Stimulated activated CD4-positive, alpha-beta T cell treated with anti-CD3 and anti-CD28 coated beads, Interleukin-12 subunit alpha, Interleukin-12 subunit beta, amount 100 ng/mL, for 4 hours (primary cell): ENCODE measurements around the gene TSBP1.
"Not testable (repeated sequence)": the region's sequence is repeated elsewhere in the genome, so short reads cannot be mapped to it uniquely, and the experiment has no call there.

Experiments used
- DNase-seq: peaks from one replicate; pipeline ENCODE4 v3.0.0-alpha.2; 2020

The TSBP1 gene

GRCh38 chr6:32271429-32271828 lies 100.3 kb downstream of the TSBP1 start:
- DNase-seq = no peak

- not testable (repeated sequence) for DNase-seq
Observed at GRCh38 chr6:32268459-32268858, 103.2 kb downstream of the TSBP1 start.

- DNase-seq = no peak
Observed at GRCh38 chr6:32267035-32267434, 104.7 kb downstream of the TSBP1 start.

GRCh38 chr6:32257262-32257661 lies 114.4 kb downstream of the TSBP1 start:
- DNase-seq = not testable (repeated sequence)

- peak; percentile 59 for DNase-seq
Observed at GRCh38 chr6:32255199-32256153, 116.2 kb downstream of the TSBP1 start.

- DNase-seq = no peak
Observed at GRCh38 chr6:32254761-32255198, 116.9 kb downstream of the TSBP1 start.

GRCh38 chr6:32252331-32253009 lies 119.2 kb downstream of the TSBP1 start:
- DNase-seq = no peak

GRCh38 chr6:32249262-32249661 lies 122.4 kb downstream of the TSBP1 start:
- DNase-seq = no peak

GRCh38 chr6:32247401-32247800 lies 124.3 kb downstream of the TSBP1 start:
- no peak for DNase-seq

GRCh38 chr6:32244946-32245398 lies 126.7 kb downstream of the TSBP1 start:
- peak; percentile 67 for DNase-seq

GRCh38 chr6:32244270-32244669 lies 127.4 kb downstream of the TSBP1 start:
- DNase-seq = no peak
